Measurements from ENCODE around the gene ZNF48.

Gene ZNF48

GRCh38 chr16:30407102-30407803 is 12.0 kb downstream of the ZNF48 start, which contains the start of gene ZNF771:
ZNF771 (plus strand) TSS chr16:30407606; CDS start chr16:30408054, 448 bp downstream.
- DNase-seq (ENCODE audit: low spot score), result peak; percentile 89
- no peak for FAIRE-seq

DNA sequence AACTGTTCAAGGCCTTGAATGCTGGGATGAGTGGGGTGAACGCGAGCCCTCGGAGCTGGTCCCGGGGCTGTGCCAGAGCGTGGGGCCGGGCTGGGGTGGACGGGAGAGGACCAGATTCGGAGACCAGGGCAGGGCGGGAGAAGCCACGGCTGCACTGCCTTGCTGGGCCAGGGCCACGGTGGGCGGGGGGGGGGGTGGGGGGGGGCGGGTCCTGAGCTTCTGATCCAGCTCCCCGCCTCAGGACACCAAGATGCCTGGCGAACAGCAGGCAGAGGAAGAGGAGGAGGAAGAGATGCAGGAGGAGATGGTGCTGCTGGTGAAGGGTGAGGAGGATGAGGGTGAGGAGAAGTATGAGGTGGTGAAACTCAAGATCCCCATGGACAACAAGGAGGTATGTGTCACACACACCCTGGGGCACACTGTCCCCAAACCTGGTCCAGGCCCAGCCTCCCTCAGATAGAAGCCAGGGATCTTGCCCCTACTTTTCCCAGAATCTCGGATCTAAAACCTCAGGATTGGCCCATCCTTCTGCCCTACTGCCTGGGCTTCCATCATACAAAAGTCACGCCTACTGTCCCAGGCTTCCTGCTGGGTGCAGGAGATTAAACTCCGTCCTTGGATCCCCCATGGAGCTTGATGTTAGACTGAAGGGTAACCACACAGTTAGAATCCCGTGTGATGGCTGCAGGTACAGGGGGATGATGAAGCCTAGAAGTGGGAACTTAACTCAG is 12.7 kb downstream of the ZNF48 start:
- FAIRE-seq (no peak), DNase-seq (ENCODE audit: low spot score) (peak; percentile 60)

DNA sequence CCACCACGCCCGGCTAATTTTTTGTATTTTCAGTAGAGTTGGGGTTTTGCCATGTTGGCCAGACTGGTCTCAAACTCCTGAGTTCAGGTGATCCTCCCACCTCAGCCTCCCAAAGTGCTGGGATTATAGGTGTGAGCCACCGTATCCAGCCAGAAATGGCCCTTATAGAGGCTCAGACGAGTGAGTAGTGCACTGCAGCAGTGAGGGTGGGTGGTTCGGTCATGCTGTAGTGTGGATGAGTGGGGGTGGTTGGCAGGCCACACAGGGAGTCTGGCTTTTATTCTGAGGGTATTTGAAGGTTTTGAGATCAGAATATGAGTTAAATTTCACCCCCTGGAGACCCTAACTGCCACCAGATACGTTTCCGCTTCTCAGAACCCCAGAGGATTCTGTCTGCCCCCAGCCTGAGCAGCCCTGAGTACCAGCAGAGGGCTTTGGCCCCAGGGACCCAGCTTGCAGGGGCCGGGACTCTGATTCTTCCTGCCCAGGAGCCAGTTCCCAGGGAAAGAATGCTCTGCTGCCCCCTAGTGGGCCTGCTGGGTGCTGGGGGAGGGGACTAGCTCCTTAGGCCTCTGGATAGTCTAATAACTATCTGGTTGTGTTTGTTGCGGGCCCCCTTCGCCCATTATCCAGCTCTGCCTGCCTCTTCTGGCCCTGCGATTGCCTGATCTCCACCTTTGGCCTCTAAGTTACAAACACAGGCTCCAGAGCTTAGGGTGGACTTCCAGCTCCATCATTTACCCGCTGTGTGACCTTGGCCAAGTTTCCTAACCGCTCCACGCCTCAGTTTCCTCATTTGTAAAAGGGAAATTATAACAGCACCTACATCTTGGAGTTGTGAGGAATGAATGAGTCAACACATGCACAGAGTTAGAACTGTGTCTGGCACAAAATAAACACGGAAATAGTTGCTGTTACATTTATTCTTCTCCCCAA is 14.2 kb downstream of the ZNF48 start:
- FAIRE-seq (no peak), DNase-seq (ENCODE audit: low spot score) (peak; percentile 81)

- no peak for FAIRE-seq
These were observed 18.0 kb downstream of the ZNF48 start for GRCh38 chr16:30413112-30413806.

GRCh38 chr16:30414159-30414558 is 18.9 kb downstream of the ZNF48 start:
- no peak for FAIRE-seq

More at GRCh38 chr16:30413112-30413806, 18.0 kb downstream of the ZNF48 start:
- DNase-seq (ENCODE audit: low spot score), result no peak

DNA sequence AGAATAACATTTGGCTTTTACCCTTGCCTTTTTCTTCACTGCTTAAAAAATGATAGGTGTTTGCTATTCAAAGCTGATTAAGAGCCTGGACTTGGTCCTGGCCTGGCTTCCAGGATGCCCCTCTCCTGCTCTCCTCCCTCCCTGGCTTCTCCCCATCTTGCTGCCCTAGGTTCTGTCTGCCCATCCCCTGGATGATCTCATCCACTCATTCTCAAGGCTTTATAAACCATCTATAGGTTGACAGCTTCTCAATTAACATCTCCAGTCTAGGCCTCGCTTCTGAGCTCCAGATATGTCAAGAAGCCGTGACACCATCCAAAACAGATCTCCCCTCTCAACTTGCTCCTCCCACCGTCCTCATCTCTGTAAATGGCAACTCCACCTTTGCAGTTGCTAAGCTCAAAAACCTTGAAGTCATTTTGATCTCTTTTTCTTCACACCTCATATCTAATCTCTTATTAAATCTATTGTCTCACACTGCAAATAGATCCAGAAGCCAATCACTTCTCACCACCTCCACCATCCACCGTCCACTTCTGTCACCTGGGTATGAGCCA is 20.9 kb downstream of the ZNF48 start:
- no peak for FAIRE-seq

More at GRCh38 chr16:30414159-30414558, 18.9 kb downstream of the ZNF48 start:
- no peak for DNase-seq (ENCODE audit: low spot score)

GRCh38 chr16:30416624-30417528 is 21.7 kb downstream of the ZNF48 start:
- FAIRE-seq (no peak), DNase-seq (ENCODE audit: low spot score) (no peak)

More for the DNA sequence above, 20.9 kb downstream of the ZNF48 start:
- no peak for DNase-seq (ENCODE audit: low spot score)

GRCh38 chr16:30417529-30418349 is 22.5 kb downstream of the ZNF48 start:
- FAIRE-seq (no peak), DNase-seq (ENCODE audit: low spot score) (no peak)

- FAIRE-seq (no peak), DNase-seq (ENCODE audit: low spot score) (no peak)
These were observed 23.3 kb downstream of the ZNF48 start for GRCh38 chr16:30418350-30419181.

GRCh38 chr16:30421010-30421409 is 25.8 kb downstream of the ZNF48 start:
- DNase-seq (ENCODE audit: low spot score) (no peak), FAIRE-seq (no peak)

DNA sequence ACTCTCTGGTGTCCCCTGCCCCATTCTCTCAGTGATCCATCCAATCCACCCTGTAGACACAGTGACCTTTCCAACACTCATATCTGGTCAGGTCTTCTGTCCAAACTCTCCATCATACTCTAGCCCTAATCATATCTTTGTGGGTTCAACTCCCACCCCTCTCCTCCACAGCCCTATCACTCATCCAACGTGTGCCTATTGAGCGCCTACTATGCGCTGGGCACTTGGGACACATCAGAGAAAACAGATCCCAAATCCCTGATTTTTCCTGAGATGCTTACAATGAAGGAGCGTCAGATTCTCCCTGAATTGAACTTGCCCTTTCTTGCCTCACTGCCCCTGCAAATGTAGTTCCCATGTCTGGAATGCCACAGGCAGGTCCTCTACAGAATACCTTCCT is 32.8 kb downstream of the ZNF48 start:
- FAIRE-seq, result no peak
- DNase-seq (ENCODE audit: low spot score), result no peak

DNA sequence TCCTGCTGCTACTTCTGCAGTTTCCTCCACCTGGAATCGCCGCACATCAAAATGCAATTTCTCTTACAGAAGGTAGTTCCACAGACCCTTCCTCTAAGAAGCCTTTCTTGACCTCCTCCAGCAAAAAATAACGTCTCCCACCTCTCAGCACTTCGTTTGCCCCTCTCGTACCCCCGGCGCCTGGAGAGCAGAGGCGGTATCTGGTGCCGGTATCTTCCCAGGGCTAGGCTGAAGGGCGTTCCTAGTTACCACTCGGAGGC is 34.1 kb downstream of the ZNF48 start:
- peak; percentile 17 for DNase-seq (ENCODE audit: low spot score)
- no peak for FAIRE-seq

DNA sequence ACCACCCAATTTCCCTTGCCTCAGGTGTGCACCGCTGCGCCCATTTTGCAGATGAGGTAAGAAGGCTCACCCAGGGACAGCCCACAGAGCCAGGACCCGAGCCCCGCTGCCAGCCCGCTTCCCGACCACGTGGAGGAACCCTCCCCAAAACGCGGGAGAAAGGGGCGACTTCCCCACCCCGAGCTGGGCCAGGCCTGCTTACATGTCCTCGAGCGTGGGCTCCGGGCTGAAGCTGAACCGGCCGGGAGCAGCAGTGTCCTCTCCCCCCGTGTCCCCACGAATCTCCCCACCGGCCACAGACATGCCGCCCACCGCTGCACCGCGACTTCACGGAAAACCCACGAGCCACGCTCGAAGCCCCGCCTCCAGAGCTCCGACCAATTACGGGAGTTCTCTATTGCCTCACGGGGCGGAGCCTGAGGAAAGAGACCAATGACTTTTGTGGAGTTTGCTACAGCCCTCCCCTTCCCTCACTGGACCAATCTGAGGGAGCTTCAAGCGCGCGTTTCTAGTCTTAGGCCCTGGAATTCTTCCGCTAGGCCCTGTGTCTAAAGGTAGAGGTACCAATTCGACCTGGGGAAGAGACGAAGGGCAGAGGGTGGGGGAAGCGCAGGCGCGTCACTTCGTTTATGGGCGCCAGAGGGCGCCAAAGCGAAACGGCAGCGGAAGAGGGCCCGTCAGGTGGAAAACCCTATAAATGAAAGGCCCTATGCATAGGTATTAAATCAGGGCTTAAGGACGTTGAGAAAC is 34.6 kb downstream of the ZNF48 start, which contains the start of gene DCTPP1:
TSS of gene DCTPP1 (minus strand) at position 353 of the 750 bp plus-strand sequence. CDS start at position 303, 50 bp downstream.
- FAIRE-seq, result no peak
- peak; percentile 91 for DNase-seq (ENCODE audit: low spot score)

GRCh38 chr16:30430428-30430970 is 35.3 kb downstream of the ZNF48 start:
- DNase-seq (ENCODE audit: low spot score), result no peak
- no peak for FAIRE-seq

GRCh38 chr16:30434852-30435251 is 39.6 kb downstream of the ZNF48 start:
- DNase-seq (ENCODE audit: low spot score) (no peak), FAIRE-seq (no peak)

- FAIRE-seq, result no peak
These were observed 42.4 kb downstream of the ZNF48 start for GRCh38 chr16:30437511-30438046.

DNA sequence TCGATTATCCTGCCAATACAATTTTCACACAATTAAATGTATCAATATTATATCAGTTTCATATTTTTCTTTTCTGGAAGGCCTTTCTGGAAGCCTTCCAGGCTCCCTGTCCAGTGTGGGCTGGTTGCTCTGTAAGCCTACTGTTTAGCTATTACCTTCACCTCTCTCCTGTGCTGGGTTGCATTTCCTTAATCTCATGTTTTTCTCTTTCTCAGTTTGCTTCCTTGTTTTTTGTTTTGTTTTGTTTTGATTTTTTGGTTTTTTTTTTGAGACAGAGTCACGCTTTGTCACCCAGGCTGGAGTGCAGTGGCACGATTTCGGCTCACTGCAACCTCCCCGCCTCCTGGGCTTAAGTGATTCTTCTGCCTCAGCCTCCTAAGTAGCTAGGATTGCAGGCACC is 43.6 kb downstream of the ZNF48 start:
- DNase-seq (ENCODE audit: low spot score), result no peak
- FAIRE-seq, result no peak

More at GRCh38 chr16:30437511-30438046, 42.4 kb downstream of the ZNF48 start:
- DNase-seq (ENCODE audit: low spot score), result no peak
